HL-60 (cell line): Measurements from ENCODE around the gene NIBAN1.

ENCODE experiments used
- GABPA ChIP-seq: IDR thresholded peaks from 2 replicates; pipeline ENCODE4 v1.6.1; 2012; ENCODE audit warnings: low read depth
- POLR2AphosphoS5 ChIP-seq: IDR thresholded peaks from 2 replicates; pipeline ENCODE4 v1.6.1; 2012; ENCODE audit warnings: low read depth
- TF ChIP-seq, protein P1 (sequence below): IDR thresholded peaks from 2 replicates; pipeline ENCODE4 v1.6.1; 2012; ENCODE audit warnings: low read depth; ENCODE audit not compliant: insufficient replicate concordance
- TF ChIP-seq, protein P2 (sequence below): IDR thresholded peaks from one replicate; pipeline ENCODE4 v1.5.1; 2011; ENCODE audit warnings: low read length, control low read depth, inconsistent platforms; ENCODE audit not compliant: insufficient read depth

DNA sequence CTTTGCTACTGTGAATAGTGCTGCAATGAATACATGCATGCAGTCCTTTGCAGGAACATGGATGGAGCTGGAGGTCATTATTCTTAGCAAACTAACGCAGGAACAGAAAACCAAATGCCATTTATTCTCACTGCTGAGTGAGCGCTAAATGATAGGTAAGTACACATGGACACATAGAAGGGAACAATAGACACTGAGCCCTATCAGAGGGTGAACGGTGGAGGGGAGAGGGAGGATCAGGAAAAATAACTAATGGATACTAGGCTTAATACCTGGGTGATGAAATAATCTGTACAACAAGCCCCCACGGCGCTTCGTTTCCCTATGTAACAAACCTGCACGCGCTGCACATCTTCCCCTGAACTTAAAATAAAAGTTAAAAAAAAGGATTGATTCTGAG lies 8.9 kb downstream of the NIBAN1 start:
- TF ChIP-seq, protein P1, sequence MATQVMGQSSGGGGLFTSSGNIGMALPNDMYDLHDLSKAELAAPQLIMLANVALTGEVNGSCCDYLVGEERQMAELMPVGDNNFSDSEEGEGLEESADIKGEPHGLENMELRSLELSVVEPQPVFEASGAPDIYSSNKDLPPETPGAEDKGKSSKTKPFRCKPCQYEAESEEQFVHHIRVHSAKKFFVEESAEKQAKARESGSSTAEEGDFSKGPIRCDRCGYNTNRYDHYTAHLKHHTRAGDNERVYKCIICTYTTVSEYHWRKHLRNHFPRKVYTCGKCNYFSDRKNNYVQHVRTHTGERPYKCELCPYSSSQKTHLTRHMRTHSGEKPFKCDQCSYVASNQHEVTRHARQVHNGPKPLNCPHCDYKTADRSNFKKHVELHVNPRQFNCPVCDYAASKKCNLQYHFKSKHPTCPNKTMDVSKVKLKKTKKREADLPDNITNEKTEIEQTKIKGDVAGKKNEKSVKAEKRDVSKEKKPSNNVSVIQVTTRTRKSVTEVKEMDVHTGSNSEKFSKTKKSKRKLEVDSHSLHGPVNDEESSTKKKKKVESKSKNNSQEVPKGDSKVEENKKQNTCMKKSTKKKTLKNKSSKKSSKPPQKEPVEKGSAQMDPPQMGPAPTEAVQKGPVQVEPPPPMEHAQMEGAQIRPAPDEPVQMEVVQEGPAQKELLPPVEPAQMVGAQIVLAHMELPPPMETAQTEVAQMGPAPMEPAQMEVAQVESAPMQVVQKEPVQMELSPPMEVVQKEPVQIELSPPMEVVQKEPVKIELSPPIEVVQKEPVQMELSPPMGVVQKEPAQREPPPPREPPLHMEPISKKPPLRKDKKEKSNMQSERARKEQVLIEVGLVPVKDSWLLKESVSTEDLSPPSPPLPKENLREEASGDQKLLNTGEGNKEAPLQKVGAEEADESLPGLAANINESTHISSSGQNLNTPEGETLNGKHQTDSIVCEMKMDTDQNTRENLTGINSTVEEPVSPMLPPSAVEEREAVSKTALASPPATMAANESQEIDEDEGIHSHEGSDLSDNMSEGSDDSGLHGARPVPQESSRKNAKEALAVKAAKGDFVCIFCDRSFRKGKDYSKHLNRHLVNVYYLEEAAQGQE, result no peak
- TF ChIP-seq POLR2AphosphoS5 (no peak), GABPA (no peak)
- TF ChIP-seq, protein P2, sequence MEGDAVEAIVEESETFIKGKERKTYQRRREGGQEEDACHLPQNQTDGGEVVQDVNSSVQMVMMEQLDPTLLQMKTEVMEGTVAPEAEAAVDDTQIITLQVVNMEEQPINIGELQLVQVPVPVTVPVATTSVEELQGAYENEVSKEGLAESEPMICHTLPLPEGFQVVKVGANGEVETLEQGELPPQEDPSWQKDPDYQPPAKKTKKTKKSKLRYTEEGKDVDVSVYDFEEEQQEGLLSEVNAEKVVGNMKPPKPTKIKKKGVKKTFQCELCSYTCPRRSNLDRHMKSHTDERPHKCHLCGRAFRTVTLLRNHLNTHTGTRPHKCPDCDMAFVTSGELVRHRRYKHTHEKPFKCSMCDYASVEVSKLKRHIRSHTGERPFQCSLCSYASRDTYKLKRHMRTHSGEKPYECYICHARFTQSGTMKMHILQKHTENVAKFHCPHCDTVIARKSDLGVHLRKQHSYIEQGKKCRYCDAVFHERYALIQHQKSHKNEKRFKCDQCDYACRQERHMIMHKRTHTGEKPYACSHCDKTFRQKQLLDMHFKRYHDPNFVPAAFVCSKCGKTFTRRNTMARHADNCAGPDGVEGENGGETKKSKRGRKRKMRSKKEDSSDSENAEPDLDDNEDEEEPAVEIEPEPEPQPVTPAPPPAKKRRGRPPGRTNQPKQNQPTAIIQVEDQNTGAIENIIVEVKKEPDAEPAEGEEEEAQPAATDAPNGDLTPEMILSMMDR, result no peak
